Gastrocnemius medialis (tissue), 4 donors: ENCODE measurements around the gene NYNRIN. TPM values are rescaled to one million over a fixed set of nuclear protein-coding genes. Genes with fewer than 3 reads are reported as not detected.

Experiments used
- ATAC-seq, 2 donors: fragments of 150-250 bp; one replicate each; pipeline ENCODE4 v1.9.1; 2016
- DNase-seq, 2 donors: peaks; one replicate each; pipeline ENCODE4 v3.0.0-alpha.2; 2019
- H3K27ac ChIP-seq, 4 donors: fragments of 200-600 bp; sonication (generic); 1 replicate in 1 of 4; 2 replicates in 3 of 4; pipeline ENCODE4 v1.5.1; 2016 to 2018; ENCODE audit warnings: mild to moderate bottlenecking in 2 of 4, moderate library complexity in 1 of 4
- H3K27me3 ChIP-seq, 3 donors: fragments of 200-600 bp; sonication (generic) in 2 of 3; 1 replicate in 1 of 3; 2 replicates in 2 of 3; pipeline versions ENCODE4 v1.5.1 to v1.6.0; 2016 to 2019; ENCODE audit warnings: mild to moderate bottlenecking in 1 of 3, moderate library complexity in 1 of 3
- H3K36me3 ChIP-seq, 2 donors: fragments of 200-600 bp; sonication (generic) in 1 of 2; one replicate each; pipeline ENCODE4 v1.5.1; 2017 to 2018
- H3K4me1 ChIP-seq, 2 donors: fragments of 200-600 bp; sonication (generic) in 1 of 2; one replicate each; pipeline ENCODE4 v1.5.1; 2016 to 2017; ENCODE audit warnings: mild to moderate bottlenecking in 2 of 2
- H3K4me3 ChIP-seq, 4 donors: fragments of 200-600 bp; sonication (generic) in 3 of 4; 1 replicate in 1 of 4; 2 replicates in 3 of 4; pipeline ENCODE4 v1.5.1; 2016 to 2019; ENCODE audit warnings: mild to moderate bottlenecking in 2 of 4
- H3K9me3 ChIP-seq, 3 donors: fragments of 200-600 bp; sonication (generic) in 2 of 3; 1 replicate in 1 of 3; 2 replicates in 2 of 3; pipeline ENCODE4 v1.5.1; 2016 to 2019
- POLR2A ChIP-seq, 2 donors: fragments of 450-650 bp; IDR thresholded peaks; one replicate each; pipeline ENCODE4 v1.6.1; 2017; ENCODE audit warnings: antibody characterized with exemption in 2 of 2, mild to moderate bottlenecking in 2 of 2, moderate library complexity in 2 of 2
- in situ Hi-C, 4 donors: fragments of 200-750 bp; cut with MboI; loops; one replicate each; pipeline versions ENCODE4 v1.15.0 to v1.8.0; 2017; ENCODE audit warnings: low sequenced_read_pairs in 4 of 4
- intact Hi-C: fragments of 100-400 bp; cut with DNase I; formaldehyde crosslinking; loops from one replicate; pipeline ENCODE4 v1.15.1; 2023; ENCODE audit warnings: low total_unique reads
- total RNA-seq, 4 donors: library from RNA; depleted of rRNA; stranded (reverse); fragments of >200 nt; gene quantifications; one replicate each; pipeline versions ENCODE4 v1.1.0 to v1.2.3, GENCODE V29; 2016
- TF ChIP-seq, protein P1 (sequence below), 5 experiments: fragments of 450-650 bp in 3 of 5; fragments of 200-600 bp in 2 of 5; sonication (generic) in 2 of 5; IDR thresholded peaks in 4 of 5; conservative IDR thresholded peaks in 1 of 5; 1 replicate in 4 of 5; 2 replicates in 1 of 5; pipeline ENCODE4 v1.5.1; 2016 to 2019; ENCODE audit warnings: antibody characterized with exemption in 5 of 5, mild to moderate bottlenecking in 3 of 5, moderate library complexity in 3 of 5

The NYNRIN gene
- total RNA-seq, 4 donors from 2014 or later = 0.87 to 3.7 (median 2.1) TPM

DNA sequence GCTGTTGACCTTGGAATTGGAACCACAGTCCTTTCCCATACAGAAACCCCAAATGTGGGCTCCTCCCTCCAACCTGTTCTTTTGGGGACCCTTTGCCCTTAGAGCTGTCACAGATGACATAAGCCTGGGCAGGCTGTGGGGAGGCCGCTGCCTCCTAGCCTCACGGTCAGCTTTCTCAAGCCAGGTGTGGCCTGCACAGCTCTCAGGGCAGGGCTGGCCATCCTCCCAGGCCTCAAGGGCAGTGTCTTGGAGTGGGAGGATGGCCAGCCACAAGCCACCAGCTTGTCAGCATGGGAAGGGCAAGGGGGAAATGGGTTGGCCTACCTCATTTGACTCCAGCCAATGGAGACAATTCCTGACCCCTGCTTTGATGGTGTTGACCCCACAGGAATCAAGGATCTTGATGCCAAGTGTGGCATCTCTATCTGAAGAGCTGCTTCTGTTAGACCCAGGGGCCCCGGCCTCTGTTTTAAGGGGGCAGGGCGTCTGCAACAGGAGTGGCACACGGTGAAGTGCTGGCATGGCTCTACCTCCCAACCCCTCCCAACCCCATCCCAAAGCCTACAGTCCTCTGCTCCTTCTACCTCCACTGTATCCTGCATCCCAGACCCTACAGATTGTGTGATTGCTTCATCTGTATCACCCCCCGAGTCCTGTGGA is 19.2 kb downstream of the NYNRIN start:
- no peaks in the 10 kb centered on the region for H3K27me3 ChIP-seq
- TF ChIP-seq, protein P1, sequence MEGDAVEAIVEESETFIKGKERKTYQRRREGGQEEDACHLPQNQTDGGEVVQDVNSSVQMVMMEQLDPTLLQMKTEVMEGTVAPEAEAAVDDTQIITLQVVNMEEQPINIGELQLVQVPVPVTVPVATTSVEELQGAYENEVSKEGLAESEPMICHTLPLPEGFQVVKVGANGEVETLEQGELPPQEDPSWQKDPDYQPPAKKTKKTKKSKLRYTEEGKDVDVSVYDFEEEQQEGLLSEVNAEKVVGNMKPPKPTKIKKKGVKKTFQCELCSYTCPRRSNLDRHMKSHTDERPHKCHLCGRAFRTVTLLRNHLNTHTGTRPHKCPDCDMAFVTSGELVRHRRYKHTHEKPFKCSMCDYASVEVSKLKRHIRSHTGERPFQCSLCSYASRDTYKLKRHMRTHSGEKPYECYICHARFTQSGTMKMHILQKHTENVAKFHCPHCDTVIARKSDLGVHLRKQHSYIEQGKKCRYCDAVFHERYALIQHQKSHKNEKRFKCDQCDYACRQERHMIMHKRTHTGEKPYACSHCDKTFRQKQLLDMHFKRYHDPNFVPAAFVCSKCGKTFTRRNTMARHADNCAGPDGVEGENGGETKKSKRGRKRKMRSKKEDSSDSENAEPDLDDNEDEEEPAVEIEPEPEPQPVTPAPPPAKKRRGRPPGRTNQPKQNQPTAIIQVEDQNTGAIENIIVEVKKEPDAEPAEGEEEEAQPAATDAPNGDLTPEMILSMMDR (IDR thresholded peaks at IDR 0.05 in 4 of 5, conservative IDR thresholded peaks at IDR 0.05 in 1 of 5) = no peak
- no peak for TF ChIP-seq POLR2A (IDR thresholded peaks at IDR 0.05)
- in situ Hi-C loops (no loop called here), intact Hi-C loops (no loop called here)
- H3K9me3 ChIP-seq = no peaks in the 10 kb centered on the region
- ATAC-seq (no peak), DNase-seq (no peak)
- no peak overlapping the region for H3K4me3 ChIP-seq
- H3K36me3 ChIP-seq = no peaks in the 10 kb centered on the region
- no peaks in the 10 kb centered on the region for H3K4me1 ChIP-seq
- no peak overlapping the region for H3K27ac ChIP-seq

DNA sequence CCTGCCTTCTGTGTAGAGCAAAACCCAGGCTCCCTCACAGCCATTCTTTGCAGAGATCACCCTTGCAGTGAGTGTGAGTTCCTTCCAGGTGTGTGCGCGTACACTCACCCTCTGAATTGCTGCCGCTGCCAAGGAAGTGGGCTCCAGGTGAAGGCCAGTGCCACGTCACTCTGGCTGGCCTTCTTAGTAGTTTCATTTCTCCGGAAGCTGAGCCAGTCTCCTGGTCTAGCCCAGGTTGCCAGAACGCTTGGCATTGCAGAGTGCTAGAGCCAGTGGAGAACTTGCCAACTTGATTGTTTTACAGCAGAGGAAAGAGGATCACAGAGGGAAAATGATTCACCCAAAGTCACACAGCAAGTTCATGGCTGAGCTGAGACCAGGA is 19.7 kb downstream of the NYNRIN start:
- no peak for TF ChIP-seq POLR2A (IDR thresholded peaks at IDR 0.05)
- TF ChIP-seq, protein P1 (IDR thresholded peaks at IDR 0.05 in 4 of 5, conservative IDR thresholded peaks at IDR 0.05 in 1 of 5) = no peak
- no peak overlapping the region for H3K4me3 ChIP-seq
- no peaks in the 10 kb centered on the region for H3K4me1 ChIP-seq
- H3K9me3 ChIP-seq = no peaks in the 10 kb centered on the region
- intact Hi-C loops = no loop called here
- no peaks in the 10 kb centered on the region for H3K36me3 ChIP-seq
- ATAC-seq = no peak
- H3K27me3 ChIP-seq = no peaks in the 10 kb centered on the region
- in situ Hi-C loops = no loop called here
- no peak overlapping the region for H3K27ac ChIP-seq
- no peak for DNase-seq

DNA sequence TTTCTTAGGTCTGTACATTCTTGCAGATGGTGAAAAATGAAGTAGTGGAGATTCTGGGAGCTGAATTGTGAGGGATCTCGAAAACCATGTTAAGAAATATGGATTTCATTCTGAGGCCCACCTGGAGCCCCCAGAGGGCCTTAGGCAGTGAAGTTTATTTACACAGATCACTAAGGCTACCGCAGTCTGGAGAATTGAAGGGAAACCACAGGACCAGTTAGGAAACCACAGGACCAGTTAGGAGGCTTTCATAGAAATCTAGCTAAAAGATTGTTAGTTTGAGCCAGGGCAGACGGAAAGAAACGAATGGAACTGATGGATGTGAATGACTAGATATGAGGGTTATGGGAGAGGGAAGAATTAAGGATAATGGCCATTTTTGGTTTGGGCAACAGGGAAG is 23.5 kb downstream of the NYNRIN start:
- H3K27ac ChIP-seq = no peak overlapping the region
- intact Hi-C loops (no loop called here), in situ Hi-C loops (no loop called here)
- H3K27me3 ChIP-seq = no peaks in the 10 kb centered on the region
- no peak for ATAC-seq
- H3K4me1 ChIP-seq = peaks cover 0 to 4% of the 10 kb centered on the region in 2 donors
- TF ChIP-seq POLR2A (IDR thresholded peaks at IDR 0.05) = no peak
- TF ChIP-seq, protein P1 (IDR thresholded peaks at IDR 0.05 in 4 of 5, conservative IDR thresholded peaks at IDR 0.05 in 1 of 5) = no peak
- no peaks in the 10 kb centered on the region for H3K9me3 ChIP-seq
- no peak overlapping the region for H3K4me3 ChIP-seq
- DNase-seq = no peak
- no peaks in the 10 kb centered on the region for H3K36me3 ChIP-seq

DNA sequence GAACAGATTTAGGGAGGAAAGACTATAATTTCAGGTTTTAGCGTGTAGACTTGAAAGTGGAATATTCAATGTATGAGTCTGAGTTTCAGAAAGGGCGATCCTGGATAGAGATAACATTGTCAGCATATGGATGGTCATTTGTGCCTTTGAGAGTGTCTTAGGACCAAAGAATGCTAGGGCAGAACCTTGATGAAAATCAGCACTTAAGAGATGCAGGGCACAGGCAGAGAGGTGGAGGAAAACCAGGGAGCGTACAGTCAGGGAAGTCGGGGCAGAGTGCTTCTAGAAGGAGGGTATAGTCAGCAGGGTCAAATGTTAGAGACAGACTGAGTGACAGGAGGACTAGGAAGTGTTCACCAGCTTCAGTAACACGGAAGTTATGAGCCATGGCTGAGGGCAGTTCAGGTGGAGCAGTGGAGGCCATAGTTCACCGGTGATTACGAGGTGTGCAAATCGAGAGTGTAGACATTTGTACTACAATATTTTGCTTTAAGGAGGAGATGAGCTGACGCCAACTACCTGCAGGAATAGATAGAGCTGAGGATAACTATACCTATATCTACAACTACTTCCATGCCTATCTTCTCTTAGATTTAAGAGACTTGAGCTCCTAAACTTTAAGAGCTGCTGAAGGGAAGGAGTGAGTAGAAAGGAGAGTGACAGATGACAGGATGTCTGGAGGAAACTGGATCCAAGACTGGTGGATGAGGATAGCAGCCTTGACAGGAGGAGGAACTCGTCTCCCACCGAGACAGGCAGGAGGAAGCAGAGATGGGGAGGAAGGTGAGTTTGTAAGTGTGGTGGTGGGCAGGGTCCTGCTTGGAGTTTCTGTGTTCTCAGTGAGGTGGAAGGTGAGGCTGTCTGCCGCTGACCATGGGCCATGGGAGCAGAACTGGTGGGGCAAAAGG is 24.1 kb downstream of the NYNRIN start:
- Histone ChIP-seq H3K9me3 (no peaks in the 10 kb centered on the region), H3K4me3 (no peak overlapping the region), H3K36me3 (no peaks in the 10 kb centered on the region), H3K27ac (no peak overlapping the region), H3K4me1 (peaks cover 0 to 4% of the 10 kb centered on the region in 2 donors), H3K27me3 (no peaks in the 10 kb centered on the region)
- intact Hi-C loops = no loop called here
- DNase-seq = no peak
- TF ChIP-seq POLR2A (IDR thresholded peaks at IDR 0.05) = no peak
- TF ChIP-seq, protein P1 (IDR thresholded peaks at IDR 0.05 in 4 of 5, conservative IDR thresholded peaks at IDR 0.05 in 1 of 5) = no peak
- no peak for ATAC-seq
- in situ Hi-C loops = no loop called here
